GM21529 (cell line): ENCODE measurements around the gene FAM174B.

Experiments used
- ATAC-seq: cut with Tn5 transposase; IDR thresholded peaks from one replicate; pipeline ENCODE4 v1.9.1; 2021; ENCODE audit not compliant: unreplicated experiment

Gene FAM174B

GRCh38 chr15:92643849-92644815, 11.4 kb downstream of the FAM174B start:
- ATAC-seq: no peak

- ATAC-seq: no peak
These were observed 16.7 kb downstream of the FAM174B start for GRCh38 chr15:92638709-92639365.

- no peak for ATAC-seq
These were observed 17.3 kb downstream of the FAM174B start for GRCh38 chr15:92638291-92638708.

GRCh38 chr15:92637626-92638025, 17.9 kb downstream of the FAM174B start:
- no peak for ATAC-seq

- ATAC-seq: no peak
These were observed 18.6 kb downstream of the FAM174B start for GRCh38 chr15:92636908-92637481.

GRCh38 chr15:92636401-92636907, 19.1 kb downstream of the FAM174B start:
- ATAC-seq: no peak

- no peak for ATAC-seq
These were observed 20.8 kb downstream of the FAM174B start for GRCh38 chr15:92634671-92635201.

- ATAC-seq: no peak
These were observed 21.5 kb downstream of the FAM174B start for GRCh38 chr15:92634060-92634459.

GRCh38 chr15:92633418-92633817, 22.2 kb downstream of the FAM174B start:
- ATAC-seq: no peak

- ATAC-seq: no peak
These were observed 22.6 kb downstream of the FAM174B start for GRCh38 chr15:92633001-92633400.

GRCh38 chr15:92631721-92632120, 23.9 kb downstream of the FAM174B start:
- ATAC-seq: no peak

GRCh38 chr15:92629975-92630626, 25.5 kb downstream of the FAM174B start:
- no peak for ATAC-seq

GRCh38 chr15:92629276-92629974, 26.1 kb downstream of the FAM174B start:
- ATAC-seq: no peak

GRCh38 chr15:92627014-92627413, 28.6 kb downstream of the FAM174B start:
- ATAC-seq: no peak

GRCh38 chr15:92625251-92625980, 30.2 kb downstream of the FAM174B start:
- ATAC-seq: peak; percentile 81

GRCh38 chr15:92624401-92624991, 31.1 kb downstream of the FAM174B start:
- no peak for ATAC-seq

GRCh38 chr15:92623435-92623834, 32.1 kb downstream of the FAM174B start:
- no peak for ATAC-seq

GRCh38 chr15:92621972-92622533, 33.5 kb downstream of the FAM174B start:
- no peak for ATAC-seq

GRCh38 chr15:92620991-92621390, 34.6 kb downstream of the FAM174B start:
- no peak for ATAC-seq
